ENCODE results near the gene HLA-DRB1.

- TF ChIP-seq CTCF (IDR thresholded peaks at IDR 0.05), result no peak
- TF ChIP-seq POLR2A (IDR thresholded peaks at IDR 0.05), result no peak
Measured at GRCh38 chr6:32610682-32611296, 21.1 kb upstream of the HLA-DRB1 start.
